ENCODE results near the gene LMBRD1.
A peak's percentile ranks its signal among the peaks of the same experiment; 100 is the strongest.

Gene LMBRD1

DNA sequence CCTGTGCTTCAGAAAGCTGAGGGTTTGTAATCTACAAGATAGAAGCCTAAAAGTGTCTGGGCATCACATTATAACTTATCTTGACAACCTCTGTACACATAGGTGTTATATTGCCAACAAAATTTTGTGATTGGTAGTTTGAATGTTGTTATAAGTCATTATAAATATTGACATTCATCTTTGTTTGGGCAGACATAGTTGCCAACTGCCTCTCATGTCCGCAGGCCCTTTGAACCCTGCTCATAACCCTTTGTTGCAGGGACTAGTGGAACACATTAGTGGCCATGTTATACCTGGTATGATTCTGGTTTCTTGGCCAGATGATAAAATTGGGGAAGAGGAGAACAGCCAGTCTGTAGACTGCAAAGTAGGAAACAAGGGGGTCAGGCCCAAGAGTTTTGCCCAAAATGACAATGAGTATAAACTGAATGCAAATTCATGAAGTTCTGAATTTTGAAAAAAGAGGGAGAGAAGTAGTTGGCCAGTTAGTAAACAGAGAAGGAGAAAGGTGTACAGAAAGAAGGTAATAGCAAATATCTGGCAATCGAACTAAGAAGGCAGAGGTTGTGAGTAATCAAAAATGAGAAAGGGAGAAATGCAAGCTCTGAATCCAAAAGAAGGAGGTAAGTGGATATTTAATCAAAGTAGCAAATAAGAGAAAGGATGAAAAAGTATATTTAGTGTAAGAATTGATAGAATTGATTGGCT, 21.6 kb upstream of the LMBRD1 start:
- Histone ChIP-seq H2AK5ac (ENCODE audit: low read length, severe bottlenecking) (no peak overlapping the region), H2BK12ac (ENCODE audit: low read length in 2 of 2) (no peak overlapping the region), H3K36me3 (ENCODE audit: control insufficient read depth in 1 of 2, insufficient read depth in 2 of 2, low read depth in 1 of 2, low read length in 2 of 2) (no peaks in the 10 kb centered on the region), H2BK120ac (ENCODE audit: low read depth, low read length) (no peak overlapping the region), H3K18ac (ENCODE audit: low read depth in 1 of 2, low read length in 2 of 2) (no peak overlapping the region), H3K9me3 (ENCODE audit: control insufficient read depth, low read length) (no peaks in the 10 kb centered on the region), H2BK5ac (ENCODE audit: low read depth, low read length, poor library complexity, severe bottlenecking) (no peak overlapping the region), H3K9ac (ENCODE audit: low read length) (no peak overlapping the region), H3K4ac (ENCODE audit: low read depth in 1 of 2, low read length in 2 of 2) (no peak overlapping the region), H3K4me3 (ENCODE audit: insufficient read depth in 1 of 2, low read depth in 1 of 2, low read length in 2 of 2) (no peak overlapping the region), H3K27ac (ENCODE audit: low read length, poor library complexity, severe bottlenecking) (no peak overlapping the region), H4K91ac (ENCODE audit: low read length) (no peak overlapping the region), H2AFZ (ENCODE audit: low read depth, low read length) (no peak overlapping the region), H3K4me1 (ENCODE audit: control insufficient read depth, insufficient read depth, low read depth, low read length) (no peaks in the 10 kb centered on the region), H3K14ac (ENCODE audit: low read length in 2 of 2) (no peak overlapping the region), H3K79me1 (replicated peaks; ENCODE audit: low read length, poor library complexity, severe bottlenecking) (no peaks in the 10 kb centered on the region), H4K8ac (ENCODE audit: low read length) (no peak overlapping the region), H2BK15ac (ENCODE audit: low read depth, poor library complexity, severe bottlenecking) (no peak overlapping the region), H3K27me3 (ENCODE audit: control insufficient read depth in 1 of 2, insufficient read depth in 1 of 2, low read length in 2 of 2) (no peaks in the 10 kb centered on the region), H3K4me2 (ENCODE audit: low read length, poor library complexity, severe bottlenecking) (no peak overlapping the region), H3K23ac (ENCODE audit: low read length in 2 of 2) (no peak overlapping the region)
- no peak for DNase-seq
- WGBS, result 95% methylated on average over 2 of the region's 2 CpGs

DNA sequence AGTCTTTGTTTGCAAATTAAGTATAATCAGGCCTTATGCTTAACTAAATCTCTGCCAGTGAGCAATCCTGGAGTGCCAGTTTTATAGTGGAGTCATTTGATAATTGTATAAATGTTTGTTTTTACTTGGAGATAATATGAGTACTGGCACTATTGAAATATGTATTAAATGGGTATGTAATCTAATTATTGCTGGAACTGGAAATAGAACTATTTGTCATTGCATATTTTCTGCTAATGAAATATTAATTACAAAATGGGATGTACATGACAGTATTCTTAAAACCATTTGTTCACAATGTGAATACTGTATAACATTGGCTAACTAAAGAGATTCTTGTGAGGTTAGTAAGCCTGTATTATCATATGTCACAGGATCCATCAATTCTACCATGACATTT, 20.5 kb upstream of the LMBRD1 start:
- no peak overlapping the region for H2BK12ac ChIP-seq (ENCODE audit: low read length in 2 of 2)
- no peak overlapping the region for H2BK120ac ChIP-seq (ENCODE audit: low read depth, low read length)
- H3K79me1 ChIP-seq (replicated peaks; ENCODE audit: low read length, poor library complexity, severe bottlenecking), result no peaks in the 10 kb centered on the region
- H3K9me3 ChIP-seq (ENCODE audit: control insufficient read depth, low read length), result no peaks in the 10 kb centered on the region
- no peak overlapping the region for H3K4me2 ChIP-seq (ENCODE audit: low read length, poor library complexity, severe bottlenecking)
- H3K23ac ChIP-seq (ENCODE audit: low read length in 2 of 2), result no peak overlapping the region
- H3K27me3 ChIP-seq (ENCODE audit: control insufficient read depth in 1 of 2, insufficient read depth in 1 of 2, low read length in 2 of 2), result no peaks in the 10 kb centered on the region
- H4K91ac ChIP-seq (ENCODE audit: low read length), result no peak overlapping the region
- H3K4ac ChIP-seq (ENCODE audit: low read depth in 1 of 2, low read length in 2 of 2), result no peak overlapping the region
- no peak overlapping the region for H2BK5ac ChIP-seq (ENCODE audit: low read depth, low read length, poor library complexity, severe bottlenecking)
- no peak overlapping the region for H2AFZ ChIP-seq (ENCODE audit: low read depth, low read length)
- H3K14ac ChIP-seq (ENCODE audit: low read length in 2 of 2), result no peak overlapping the region
- H3K4me3 ChIP-seq (ENCODE audit: insufficient read depth in 1 of 2, low read depth in 1 of 2, low read length in 2 of 2), result no peak overlapping the region
- no peak overlapping the region for H3K9ac ChIP-seq (ENCODE audit: low read length)
- H2AK5ac ChIP-seq (ENCODE audit: low read length, severe bottlenecking), result no peak overlapping the region
- H3K4me1 ChIP-seq (ENCODE audit: control insufficient read depth, insufficient read depth, low read depth, low read length), result no peaks in the 10 kb centered on the region
- no peak overlapping the region for H3K27ac ChIP-seq (ENCODE audit: low read length, poor library complexity, severe bottlenecking)
- DNase-seq, result no peak
- no peak overlapping the region for H3K18ac ChIP-seq (ENCODE audit: low read depth in 1 of 2, low read length in 2 of 2)
- no peak overlapping the region for H2BK15ac ChIP-seq (ENCODE audit: low read depth, poor library complexity, severe bottlenecking)
- no peaks in the 10 kb centered on the region for H3K36me3 ChIP-seq (ENCODE audit: control insufficient read depth in 1 of 2, insufficient read depth in 2 of 2, low read depth in 1 of 2, low read length in 2 of 2)
- H4K8ac ChIP-seq (ENCODE audit: low read length), result no peak overlapping the region

- H3K23ac ChIP-seq (ENCODE audit: low read length in 2 of 2), result no peak overlapping the region
- DNase-seq, result no peak
- no peak overlapping the region for H3K4me3 ChIP-seq (ENCODE audit: insufficient read depth in 1 of 2, low read depth in 1 of 2, low read length in 2 of 2)
- H2AK5ac ChIP-seq (ENCODE audit: low read length, severe bottlenecking), result no peak overlapping the region
- peak overlapping the region in 1 of 2 experiments; percentile 84 for H3K4ac ChIP-seq (ENCODE audit: low read depth in 1 of 2, low read length in 2 of 2)
- peak overlapping the region; percentile 34 for H2BK120ac ChIP-seq (ENCODE audit: low read depth, low read length)
- H3K18ac ChIP-seq (ENCODE audit: low read depth in 1 of 2, low read length in 2 of 2), result peak overlapping the region in 1 of 2 experiments; percentile 76
- no peaks in the 10 kb centered on the region for H3K36me3 ChIP-seq (ENCODE audit: control insufficient read depth in 1 of 2, insufficient read depth in 2 of 2, low read depth in 1 of 2, low read length in 2 of 2)
- peak overlapping the region; percentile 27 for H2AFZ ChIP-seq (ENCODE audit: low read depth, low read length)
- no peaks in the 10 kb centered on the region for H3K4me1 ChIP-seq (ENCODE audit: control insufficient read depth, insufficient read depth, low read depth, low read length)
- H3K9me3 ChIP-seq (ENCODE audit: control insufficient read depth, low read length), result no peaks in the 10 kb centered on the region
- H4K91ac ChIP-seq (ENCODE audit: low read length), result no peak overlapping the region
- H4K8ac ChIP-seq (ENCODE audit: low read length), result peak overlapping the region; percentile 41
- H3K9ac ChIP-seq (ENCODE audit: low read length), result no peak overlapping the region
- no peak overlapping the region for H2BK5ac ChIP-seq (ENCODE audit: low read depth, low read length, poor library complexity, severe bottlenecking)
- no peak overlapping the region for H2BK15ac ChIP-seq (ENCODE audit: low read depth, poor library complexity, severe bottlenecking)
- H3K4me2 ChIP-seq (ENCODE audit: low read length, poor library complexity, severe bottlenecking), result no peak overlapping the region
- no peaks in the 10 kb centered on the region for H3K79me1 ChIP-seq (replicated peaks; ENCODE audit: low read length, poor library complexity, severe bottlenecking)
- no peaks in the 10 kb centered on the region for H3K27me3 ChIP-seq (ENCODE audit: control insufficient read depth in 1 of 2, insufficient read depth in 1 of 2, low read length in 2 of 2)
- no peak overlapping the region for H3K27ac ChIP-seq (ENCODE audit: low read length, poor library complexity, severe bottlenecking)
- no peak overlapping the region for H3K14ac ChIP-seq (ENCODE audit: low read length in 2 of 2)
- no peak overlapping the region for H2BK12ac ChIP-seq (ENCODE audit: low read length in 2 of 2)
- WGBS, result 81% methylated on average over 1 of the region's 3 CpGs
Measured at GRCh38 chr6:69816569-69816968, 19.8 kb upstream of the LMBRD1 start.

DNA sequence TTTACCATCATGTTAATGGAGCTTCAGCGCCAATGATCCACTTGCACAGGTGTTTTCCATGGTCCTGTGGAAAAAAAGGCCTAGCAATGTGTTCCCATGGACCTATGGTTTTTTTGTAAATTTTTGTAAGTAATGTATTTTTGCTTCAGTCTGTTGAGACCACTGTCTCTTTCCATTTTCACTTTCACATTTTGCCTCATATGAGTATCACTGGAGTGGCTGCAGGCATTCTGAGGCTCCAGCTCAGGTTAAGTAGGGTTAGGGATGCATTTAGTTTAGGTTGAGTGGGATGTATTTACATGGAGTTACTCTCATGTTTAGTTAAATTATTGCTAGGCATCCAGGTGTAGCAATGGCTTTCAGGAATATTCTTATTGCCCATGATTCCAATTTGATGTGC, 19.2 kb upstream of the LMBRD1 start:
- H4K8ac ChIP-seq (ENCODE audit: low read length), result no peak overlapping the region
- no peak overlapping the region for H3K23ac ChIP-seq (ENCODE audit: low read length in 2 of 2)
- H3K9me3 ChIP-seq (ENCODE audit: control insufficient read depth, low read length), result no peaks in the 10 kb centered on the region
- peak overlapping the region in 1 of 2 experiments; percentile 12 for H3K18ac ChIP-seq (ENCODE audit: low read depth in 1 of 2, low read length in 2 of 2)
- H4K91ac ChIP-seq (ENCODE audit: low read length), result no peak overlapping the region
- no peak overlapping the region for H2AK5ac ChIP-seq (ENCODE audit: low read length, severe bottlenecking)
- H2AFZ ChIP-seq (ENCODE audit: low read depth, low read length), result no peak overlapping the region
- H3K79me1 ChIP-seq (replicated peaks; ENCODE audit: low read length, poor library complexity, severe bottlenecking), result no peaks in the 10 kb centered on the region
- no peak overlapping the region for H2BK120ac ChIP-seq (ENCODE audit: low read depth, low read length)
- no peak overlapping the region for H2BK12ac ChIP-seq (ENCODE audit: low read length in 2 of 2)
- 100% methylated on average over 1 of the region's 1 CpG for WGBS
- no peaks in the 10 kb centered on the region for H3K36me3 ChIP-seq (ENCODE audit: control insufficient read depth in 1 of 2, insufficient read depth in 2 of 2, low read depth in 1 of 2, low read length in 2 of 2)
- no peaks in the 10 kb centered on the region for H3K27me3 ChIP-seq (ENCODE audit: control insufficient read depth in 1 of 2, insufficient read depth in 1 of 2, low read length in 2 of 2)
- no peak overlapping the region for H3K14ac ChIP-seq (ENCODE audit: low read length in 2 of 2)
- H2BK15ac ChIP-seq (ENCODE audit: low read depth, poor library complexity, severe bottlenecking), result no peak overlapping the region
- no peak overlapping the region for H3K27ac ChIP-seq (ENCODE audit: low read length, poor library complexity, severe bottlenecking)
- no peak overlapping the region for H2BK5ac ChIP-seq (ENCODE audit: low read depth, low read length, poor library complexity, severe bottlenecking)
- no peak overlapping the region for H3K9ac ChIP-seq (ENCODE audit: low read length)
- no peak overlapping the region for H3K4me2 ChIP-seq (ENCODE audit: low read length, poor library complexity, severe bottlenecking)
- no peak for DNase-seq
- H3K4me3 ChIP-seq (ENCODE audit: insufficient read depth in 1 of 2, low read depth in 1 of 2, low read length in 2 of 2), result no peak overlapping the region
- H3K4ac ChIP-seq (ENCODE audit: low read depth in 1 of 2, low read length in 2 of 2), result no peak overlapping the region
- no peaks in the 10 kb centered on the region for H3K4me1 ChIP-seq (ENCODE audit: control insufficient read depth, insufficient read depth, low read depth, low read length)
